ENCODE results near the gene C5orf15. TPM values are rescaled to one million over a fixed set of nuclear protein-coding genes. Genes with fewer than 3 reads are reported as not detected.

Gene C5orf15
- total RNA-seq, 2 experiments from 2014 or later: 19.2 to 21.3 TPM

DNA sequence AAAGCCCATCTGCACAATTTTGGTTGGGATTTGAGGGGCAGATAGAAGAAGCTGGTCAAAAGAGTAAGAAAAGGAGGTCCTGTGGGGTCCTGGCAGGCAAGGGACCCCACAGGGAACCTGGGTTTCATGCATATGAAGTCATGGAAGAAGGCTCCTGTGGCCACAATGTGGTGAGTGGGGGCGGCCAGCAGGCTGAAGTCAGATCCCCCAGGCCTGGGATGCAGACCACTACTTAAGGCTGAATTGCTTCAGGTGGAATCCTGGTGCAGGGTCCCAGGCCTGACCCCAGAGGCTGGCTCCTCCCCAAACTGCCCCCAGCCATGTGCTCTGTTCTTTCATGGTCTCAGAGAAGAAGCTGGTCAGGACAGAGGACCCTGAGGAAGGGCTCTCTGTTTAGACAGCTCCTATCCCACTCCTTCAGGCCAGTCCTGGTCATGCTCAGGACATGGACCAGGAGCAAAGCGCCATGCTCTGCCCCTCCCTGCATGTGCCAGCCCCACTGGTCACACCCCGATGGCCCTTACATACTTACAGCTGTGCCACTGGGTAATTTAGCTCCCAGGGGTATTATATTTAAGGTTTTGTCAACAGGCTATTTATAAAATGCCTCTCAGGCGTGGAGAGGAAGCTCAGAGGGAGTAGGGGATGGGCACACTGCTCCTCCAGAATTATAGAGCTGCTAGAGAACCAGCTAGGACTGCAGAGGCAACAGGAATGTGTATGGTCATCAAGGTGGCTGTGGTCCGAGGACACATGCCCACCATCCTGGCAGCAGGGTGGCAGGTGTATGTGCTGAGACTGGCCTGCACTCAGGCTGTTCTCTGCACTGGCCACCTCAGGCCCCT is 33.4 kb downstream of the C5orf15 start:
- H3K4me3 Mint-ChIP-seq: no peak overlapping the region
- H3K27ac Mint-ChIP-seq: no peak overlapping the region
- no peaks in the 10 kb centered on the region for H3K9me3 Mint-ChIP-seq (ENCODE audit: insufficient read depth)
- POLR2A ChIA-PET: no interaction called here
- ATAC-seq (no peak), DNase-seq (no peak)
- H3K4me1 Mint-ChIP-seq (ENCODE audit: low read depth): peaks cover 15% of the 10 kb centered on the region
- CTCF ChIA-PET: no interaction called here
- H3K36me3 Mint-ChIP-seq (ENCODE audit: low read depth): no peaks in the 10 kb centered on the region
- no peaks in the 10 kb centered on the region for H3K27me3 Mint-ChIP-seq (ENCODE audit: low read depth)

DNA sequence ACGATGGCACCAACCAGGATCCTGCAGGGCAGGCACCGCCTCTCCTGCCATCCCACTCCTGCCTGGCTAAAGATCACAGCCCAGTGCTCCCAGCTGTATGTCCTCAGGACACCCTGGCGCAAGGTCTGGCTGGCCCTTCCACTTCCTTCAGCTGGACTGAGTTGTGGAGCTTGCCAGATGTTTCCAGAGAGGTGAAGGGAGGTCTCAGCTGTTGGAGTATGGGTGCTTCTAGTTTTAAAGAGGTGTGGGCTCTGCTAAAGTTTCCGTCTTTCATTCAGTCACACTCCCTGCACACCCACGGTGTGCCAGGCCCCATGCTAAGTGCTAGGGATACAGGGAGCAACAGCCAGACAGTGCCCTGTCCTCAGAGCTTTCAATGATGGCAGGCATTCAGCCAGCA is 34.1 kb downstream of the C5orf15 start:
- DNase-seq (no peak), ATAC-seq (no peak)
- ChIA-PET CTCF (no interaction called here), POLR2A (no interaction called here)
- no peak overlapping the region for H3K4me3 Mint-ChIP-seq
- no peaks in the 10 kb centered on the region for H3K36me3 Mint-ChIP-seq (ENCODE audit: low read depth)
- no peak overlapping the region for H3K27ac Mint-ChIP-seq
- H3K9me3 Mint-ChIP-seq (ENCODE audit: insufficient read depth): no peaks in the 10 kb centered on the region
- no peaks in the 10 kb centered on the region for H3K27me3 Mint-ChIP-seq (ENCODE audit: low read depth)
- peaks cover 21% of the 10 kb centered on the region for H3K4me1 Mint-ChIP-seq (ENCODE audit: low read depth)

DNA sequence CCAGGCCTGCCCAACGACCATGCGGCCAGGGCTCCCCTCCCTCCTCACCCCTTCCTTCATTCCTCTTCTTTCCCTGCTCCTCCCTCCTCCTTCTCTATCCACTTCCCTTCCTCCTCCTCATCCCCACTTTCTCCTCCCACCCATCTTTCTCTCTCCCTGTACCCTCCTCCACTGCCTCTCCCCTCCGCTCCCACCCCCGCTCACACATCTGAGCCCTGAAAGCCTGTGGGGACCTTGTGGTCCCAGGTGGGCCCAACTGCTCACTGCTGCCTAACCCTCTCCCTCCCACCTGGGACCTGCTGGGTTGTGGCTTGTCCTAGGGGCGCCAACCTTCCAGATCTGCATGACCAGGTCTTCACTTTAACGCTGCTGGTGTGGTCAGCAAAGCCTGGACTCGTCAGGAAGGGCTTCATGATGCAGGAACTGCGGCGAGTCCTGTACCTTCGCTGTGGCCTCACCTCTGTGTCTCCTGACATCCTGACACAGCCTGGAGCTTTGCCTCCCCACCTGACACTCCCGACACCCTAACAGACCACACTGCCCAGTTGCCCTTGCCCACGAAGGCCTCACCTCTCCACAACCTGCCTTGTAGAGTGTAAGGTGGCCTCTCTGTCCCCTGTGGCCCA is 34.6 kb downstream of the C5orf15 start:
- H3K27ac Mint-ChIP-seq: no peak overlapping the region
- H3K4me1 Mint-ChIP-seq (ENCODE audit: low read depth): peaks cover 24% of the 10 kb centered on the region
- no peaks in the 10 kb centered on the region for H3K27me3 Mint-ChIP-seq (ENCODE audit: low read depth)
- DNase-seq: no peak
- no peaks in the 10 kb centered on the region for H3K9me3 Mint-ChIP-seq (ENCODE audit: insufficient read depth)
- H3K36me3 Mint-ChIP-seq (ENCODE audit: low read depth): no peaks in the 10 kb centered on the region
- CTCF ChIA-PET: no interaction called here
- no peak overlapping the region for H3K4me3 Mint-ChIP-seq
- ATAC-seq: no peak
- POLR2A ChIA-PET: no interaction called here

DNA sequence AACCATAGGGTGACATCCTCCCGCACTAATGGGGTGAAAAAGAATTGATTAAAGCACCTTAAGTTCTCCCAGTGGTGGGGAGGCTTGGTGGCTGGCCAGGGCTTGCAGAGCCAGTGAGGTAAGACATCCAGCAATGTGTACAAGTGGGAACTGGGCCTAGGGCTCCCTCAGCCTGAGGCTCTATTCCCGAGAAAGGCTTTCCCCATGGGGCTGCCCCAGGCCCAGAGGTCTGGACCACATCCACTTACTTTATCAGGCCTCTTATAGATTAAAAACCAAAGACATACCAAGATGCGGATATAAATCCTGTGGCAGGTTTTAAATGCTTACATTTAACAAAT is 35.3 kb downstream of the C5orf15 start:
- ChIA-PET POLR2A (no interaction called here), CTCF (no interaction called here)
- ATAC-seq: no peak
- Mint-ChIP-seq H3K27ac (no peak overlapping the region), H3K4me1 (ENCODE audit: low read depth) (peaks cover 24% of the 10 kb centered on the region), H3K36me3 (ENCODE audit: low read depth) (no peaks in the 10 kb centered on the region), H3K9me3 (ENCODE audit: insufficient read depth) (no peaks in the 10 kb centered on the region), H3K4me3 (no peak overlapping the region), H3K27me3 (ENCODE audit: low read depth) (no peaks in the 10 kb centered on the region)
- no peak for DNase-seq

DNA sequence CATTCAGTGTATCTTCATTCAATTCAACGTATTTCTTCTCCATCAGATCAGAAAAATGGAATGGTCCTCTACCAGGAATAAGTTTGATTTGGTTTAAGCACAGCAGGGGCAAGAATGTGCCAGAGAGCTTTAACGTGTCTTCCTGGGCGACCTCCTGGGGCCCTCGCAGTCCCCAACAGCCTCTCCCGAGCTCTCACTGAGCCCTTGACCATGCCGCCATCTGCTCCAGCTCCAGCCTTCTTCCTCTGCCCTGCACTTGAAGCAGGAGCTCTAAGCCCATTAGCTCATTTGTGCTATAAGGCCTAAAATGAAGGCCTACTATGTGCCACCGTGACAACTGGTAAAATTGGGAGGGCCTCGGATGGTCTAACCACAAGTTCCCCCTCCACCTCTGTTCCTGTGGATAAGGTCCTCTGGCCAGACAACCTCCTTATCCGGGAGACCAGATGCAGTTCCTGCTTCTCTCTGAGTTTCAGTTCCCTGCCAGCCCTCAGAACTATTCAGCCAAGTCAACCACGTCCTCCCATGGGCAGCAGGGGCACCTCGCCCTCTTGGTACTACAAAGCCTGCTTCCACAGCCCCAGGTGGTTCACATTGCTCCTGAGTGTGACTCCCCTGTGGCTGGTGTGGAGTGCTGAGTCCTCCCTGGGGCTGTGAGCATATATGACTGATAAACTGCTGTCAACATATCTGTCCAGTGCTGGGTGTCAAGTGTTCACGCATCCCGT is 35.8 kb downstream of the C5orf15 start:
- CTCF ChIA-PET: no interaction called here
- H3K27ac Mint-ChIP-seq: no peak overlapping the region
- peaks cover 24% of the 10 kb centered on the region for H3K4me1 Mint-ChIP-seq (ENCODE audit: low read depth)
- ATAC-seq (no peak), DNase-seq (no peak)
- H3K27me3 Mint-ChIP-seq (ENCODE audit: low read depth): no peaks in the 10 kb centered on the region
- no peaks in the 10 kb centered on the region for H3K36me3 Mint-ChIP-seq (ENCODE audit: low read depth)
- POLR2A ChIA-PET: no interaction called here
- H3K9me3 Mint-ChIP-seq (ENCODE audit: insufficient read depth): no peaks in the 10 kb centered on the region
- no peak overlapping the region for H3K4me3 Mint-ChIP-seq

DNA sequence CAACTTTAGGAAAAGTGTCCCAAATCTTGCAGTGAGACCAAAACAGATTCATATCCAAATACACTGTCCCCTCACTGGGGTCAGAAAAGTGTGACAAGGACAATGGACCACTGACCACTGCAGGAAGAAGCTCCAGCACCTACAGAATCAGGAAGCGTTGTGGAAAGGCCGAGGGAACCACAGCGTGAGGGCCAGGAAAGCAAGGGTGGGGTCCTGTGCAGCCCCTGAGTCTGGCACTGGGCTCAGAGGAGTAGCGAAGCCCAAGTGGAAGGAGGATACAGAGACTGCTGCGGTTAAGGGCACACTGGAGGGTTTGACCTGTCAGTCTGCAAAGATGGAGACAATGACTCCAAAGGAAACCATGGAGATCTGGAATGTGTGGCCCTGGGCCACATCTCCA is 36.9 kb downstream of the C5orf15 start:
- CTCF ChIA-PET: no interaction called here
- Mint-ChIP-seq H3K4me3 (no peak overlapping the region), H3K36me3 (ENCODE audit: low read depth) (no peaks in the 10 kb centered on the region), H3K9me3 (ENCODE audit: insufficient read depth) (no peaks in the 10 kb centered on the region), H3K27me3 (ENCODE audit: low read depth) (no peaks in the 10 kb centered on the region), H3K27ac (no peak overlapping the region), H3K4me1 (ENCODE audit: low read depth) (peaks cover 24% of the 10 kb centered on the region)
- no peak for ATAC-seq
- no peak for DNase-seq
- POLR2A ChIA-PET: no interaction called here

DNA sequence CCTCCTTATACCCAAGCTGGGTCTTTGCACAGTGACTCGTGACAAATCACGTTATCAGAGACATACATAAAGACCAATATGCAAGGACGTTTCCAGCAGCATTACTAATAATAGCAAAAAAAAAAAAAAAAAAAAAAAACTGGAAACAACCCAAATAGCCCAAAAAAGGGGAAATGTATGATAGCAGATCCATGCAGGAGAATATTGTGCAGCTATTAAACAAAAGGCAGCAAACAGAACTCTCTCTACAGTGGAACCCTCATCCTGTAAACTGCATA is 37.7 kb downstream of the C5orf15 start:
- POLR2A ChIA-PET: no interaction called here
- peak overlapping the region; percentile 90 for H3K27ac Mint-ChIP-seq

DNA sequence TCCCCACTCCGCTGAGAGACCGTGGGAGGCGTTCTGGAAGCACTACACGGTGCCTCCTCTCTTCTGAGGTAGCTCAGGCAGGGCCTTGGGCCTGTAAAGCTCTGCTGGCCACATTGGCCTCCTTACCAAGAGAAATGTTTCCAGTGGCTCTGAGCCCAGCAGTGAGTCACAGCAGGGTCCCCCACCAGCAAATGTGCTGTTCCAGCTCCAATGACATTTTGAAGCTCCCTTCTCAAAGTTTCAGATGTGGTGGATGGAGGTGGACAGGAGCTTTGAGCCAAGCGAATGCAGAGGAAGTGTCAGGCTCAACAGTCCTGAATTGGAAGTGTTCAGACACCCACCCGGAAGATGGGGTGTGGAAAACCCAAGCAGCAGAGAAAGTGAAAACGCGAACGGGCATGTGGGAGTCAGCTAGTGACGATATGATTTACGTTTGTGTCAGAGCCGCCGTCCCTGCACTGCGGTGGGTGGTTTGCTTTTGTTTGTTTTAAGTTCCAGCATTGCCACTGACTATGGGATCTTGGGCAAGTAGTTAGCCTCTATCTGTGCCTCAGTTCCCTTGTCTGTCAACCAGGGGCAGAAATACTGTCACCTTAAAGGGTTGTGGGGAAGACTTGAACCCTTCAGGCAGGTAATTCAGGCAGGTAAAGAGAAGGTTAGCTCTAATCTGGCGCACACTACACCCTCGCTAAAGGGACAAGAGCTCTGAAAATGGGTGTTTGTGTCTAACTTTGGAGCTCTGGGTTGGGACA is 38.2 kb downstream of the C5orf15 start:
- peak overlapping the region; percentile 64 for H3K4me3 Mint-ChIP-seq
- CTCF ChIA-PET: interaction anchor here (0.8 to 1.4 kb wide), 6 partner anchors 15 to 506 kb away, joined by 3 to 8 read pairs (median 4); no protein-coding TSS in a partner anchor
- no peaks in the 10 kb centered on the region for H3K36me3 Mint-ChIP-seq (ENCODE audit: low read depth)
- H3K4me1 Mint-ChIP-seq (ENCODE audit: low read depth): peaks cover 24% of the 10 kb centered on the region
- ATAC-seq (peak; percentile 66), DNase-seq (peak; percentile 70)
- POLR2A ChIA-PET: no interaction called here
- H3K27me3 Mint-ChIP-seq (ENCODE audit: low read depth): no peaks in the 10 kb centered on the region
- no peaks in the 10 kb centered on the region for H3K9me3 Mint-ChIP-seq (ENCODE audit: insufficient read depth)
- H3K27ac Mint-ChIP-seq: peak overlapping the region; percentile 90

More for the DNA sequence above, 37.7 kb downstream of the C5orf15 start:
- CTCF ChIA-PET: interaction anchor here (0.8 to 1.4 kb wide), 4 partner anchors 14 to 507 kb away, joined by 3 to 8 read pairs (median 4); no protein-coding TSS in a partner anchor
- H3K4me1 Mint-ChIP-seq (ENCODE audit: low read depth): peaks cover 24% of the 10 kb centered on the region
- no peak for ATAC-seq
- H3K4me3 Mint-ChIP-seq: peak overlapping the region; percentile 64
- H3K27me3 Mint-ChIP-seq (ENCODE audit: low read depth): no peaks in the 10 kb centered on the region
- H3K36me3 Mint-ChIP-seq (ENCODE audit: low read depth): no peaks in the 10 kb centered on the region
- no peak for DNase-seq
- H3K9me3 Mint-ChIP-seq (ENCODE audit: insufficient read depth): no peaks in the 10 kb centered on the region

DNA sequence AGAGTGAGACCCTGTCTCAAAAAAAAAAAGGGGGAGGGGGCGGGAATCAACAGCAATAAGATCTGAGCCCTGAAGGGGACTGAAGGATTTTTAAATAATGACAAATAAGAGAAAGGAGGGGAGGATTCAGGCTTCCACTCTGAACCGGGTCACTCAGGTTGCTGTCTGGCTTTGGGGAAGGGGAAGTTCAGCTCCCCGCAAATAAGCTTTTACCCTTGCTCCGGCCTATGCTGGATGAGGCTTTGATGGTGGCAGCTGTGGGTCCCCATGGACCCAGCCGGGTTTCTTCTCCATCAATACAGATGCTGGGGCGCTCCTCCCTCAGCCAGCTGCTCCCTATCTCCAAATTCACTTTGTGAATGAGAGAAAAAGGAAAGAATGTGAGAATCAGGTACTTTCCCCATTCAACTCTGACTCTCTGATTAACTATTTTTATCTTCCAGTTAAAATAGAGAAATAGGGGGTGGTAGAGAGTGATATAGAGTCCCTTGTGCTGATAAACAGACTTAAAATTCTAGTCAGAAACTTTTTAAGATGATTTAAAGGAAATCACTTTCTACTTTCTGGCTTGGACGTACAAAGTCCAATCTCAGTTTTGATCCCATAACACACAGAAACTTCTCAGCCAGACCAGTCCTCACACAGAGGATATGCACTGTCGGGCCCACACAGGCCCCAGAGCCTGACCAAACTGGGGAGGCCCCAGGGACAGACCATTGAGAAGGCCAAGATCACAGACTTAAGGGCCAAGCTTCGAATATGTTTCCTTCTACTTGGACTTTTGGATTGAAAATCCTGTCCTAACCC is 39.6 kb downstream of the C5orf15 start:
- no peaks in the 10 kb centered on the region for H3K36me3 Mint-ChIP-seq (ENCODE audit: low read depth)
- H3K27ac Mint-ChIP-seq: peak overlapping the region; percentile 51
- POLR2A ChIA-PET: no interaction called here
- H3K4me3 Mint-ChIP-seq: no peak overlapping the region
- CTCF ChIA-PET: interaction anchor here (0.6 kb wide), 1 partner anchor 28 kb away, joined by 3 read pairs; no protein-coding TSS in a partner anchor
- DNase-seq: no peak
- ATAC-seq: no peak
- H3K4me1 Mint-ChIP-seq (ENCODE audit: low read depth): peaks cover 24% of the 10 kb centered on the region
- no peaks in the 10 kb centered on the region for H3K9me3 Mint-ChIP-seq (ENCODE audit: insufficient read depth)
- H3K27me3 Mint-ChIP-seq (ENCODE audit: low read depth): no peaks in the 10 kb centered on the region

DNA sequence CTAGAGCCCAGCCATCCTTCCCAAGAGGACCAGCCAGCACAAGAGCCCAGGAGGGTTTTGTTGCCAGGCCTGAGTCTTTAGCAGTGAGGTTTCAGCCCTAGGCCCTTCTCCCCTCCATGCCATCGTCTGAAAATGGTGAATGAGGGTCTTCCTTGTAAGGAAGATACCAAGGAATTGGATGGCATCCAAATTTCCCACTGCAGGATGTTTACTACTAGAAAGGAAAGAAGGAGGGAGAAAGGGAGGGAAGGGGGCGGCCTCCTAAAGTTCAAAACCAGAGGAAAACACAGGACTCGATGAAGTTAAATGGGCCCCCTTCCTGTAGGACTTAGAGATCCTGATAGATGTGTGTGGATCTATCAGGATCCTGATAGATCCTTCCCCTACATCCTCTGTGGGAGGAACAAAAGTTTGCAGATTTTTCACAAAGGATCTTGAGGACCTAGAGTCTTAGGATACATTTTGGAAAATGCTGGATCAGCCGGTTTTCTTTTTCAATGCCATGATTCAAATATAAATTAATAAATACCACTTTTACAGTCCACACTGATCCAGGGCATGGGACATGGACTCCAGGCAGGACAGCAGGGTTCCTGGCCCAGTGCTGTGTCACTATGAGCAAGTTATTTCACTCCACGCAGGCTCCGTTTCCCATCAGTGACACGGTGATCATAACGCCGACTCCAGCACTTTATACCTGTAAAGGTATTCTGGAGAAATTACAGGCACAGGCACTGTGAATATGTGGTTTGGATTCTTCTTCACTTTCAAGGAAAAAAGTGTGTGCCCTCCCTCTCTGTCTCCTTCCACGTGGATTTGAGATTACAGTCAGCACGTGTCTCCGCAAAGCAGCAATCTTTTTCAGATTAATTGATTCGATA is 40.9 kb downstream of the C5orf15 start:
- peaks cover 1% of the 10 kb centered on the region for H3K27me3 Mint-ChIP-seq (ENCODE audit: low read depth)
- H3K4me3 Mint-ChIP-seq: no peak overlapping the region
- H3K27ac Mint-ChIP-seq: no peak overlapping the region
- DNase-seq (no peak), ATAC-seq (no peak)
- CTCF ChIA-PET: no interaction called here
- no peaks in the 10 kb centered on the region for H3K9me3 Mint-ChIP-seq (ENCODE audit: insufficient read depth)
- no peaks in the 10 kb centered on the region for H3K36me3 Mint-ChIP-seq (ENCODE audit: low read depth)
- peaks cover 19% of the 10 kb centered on the region for H3K4me1 Mint-ChIP-seq (ENCODE audit: low read depth)
- POLR2A ChIA-PET: no interaction called here

Data from activated CD8-positive, alpha-beta T cell treated with anti-CD3 and anti-CD28 coated beads, Interleukin-2, amount 10 ng/mL, durations not matched to agents 7 days and 5 days (primary cell).